ENCODE measurements around the gene ANKMY1.

DNA sequence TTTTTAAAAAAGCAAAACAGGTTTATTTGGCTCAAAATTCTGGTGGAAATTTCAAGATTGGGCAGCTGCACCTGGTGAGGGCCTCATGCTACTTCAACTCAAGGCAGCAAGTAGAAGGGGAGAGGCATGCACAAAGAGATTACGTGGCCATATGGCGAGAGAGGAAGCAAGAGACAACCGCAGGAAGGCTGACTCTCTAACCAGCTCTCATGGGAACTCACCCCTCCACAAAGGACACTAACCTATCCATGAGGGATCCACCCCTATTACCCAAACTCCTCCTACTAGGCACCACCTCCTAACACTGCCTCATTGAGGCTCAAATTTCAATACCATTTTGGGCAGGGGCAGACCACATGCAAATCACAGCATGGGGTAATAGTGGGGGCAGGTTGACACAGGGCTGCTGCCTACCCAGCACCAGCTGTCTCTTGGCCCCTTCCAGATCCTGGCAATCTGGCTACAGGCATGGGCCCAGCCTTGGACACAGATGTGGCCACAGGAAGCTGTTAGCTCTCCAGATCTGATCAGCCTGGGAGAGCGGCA lies 26.8 kb upstream of the ANKMY1 start:
- TF ChIP-seq, protein P1, sequence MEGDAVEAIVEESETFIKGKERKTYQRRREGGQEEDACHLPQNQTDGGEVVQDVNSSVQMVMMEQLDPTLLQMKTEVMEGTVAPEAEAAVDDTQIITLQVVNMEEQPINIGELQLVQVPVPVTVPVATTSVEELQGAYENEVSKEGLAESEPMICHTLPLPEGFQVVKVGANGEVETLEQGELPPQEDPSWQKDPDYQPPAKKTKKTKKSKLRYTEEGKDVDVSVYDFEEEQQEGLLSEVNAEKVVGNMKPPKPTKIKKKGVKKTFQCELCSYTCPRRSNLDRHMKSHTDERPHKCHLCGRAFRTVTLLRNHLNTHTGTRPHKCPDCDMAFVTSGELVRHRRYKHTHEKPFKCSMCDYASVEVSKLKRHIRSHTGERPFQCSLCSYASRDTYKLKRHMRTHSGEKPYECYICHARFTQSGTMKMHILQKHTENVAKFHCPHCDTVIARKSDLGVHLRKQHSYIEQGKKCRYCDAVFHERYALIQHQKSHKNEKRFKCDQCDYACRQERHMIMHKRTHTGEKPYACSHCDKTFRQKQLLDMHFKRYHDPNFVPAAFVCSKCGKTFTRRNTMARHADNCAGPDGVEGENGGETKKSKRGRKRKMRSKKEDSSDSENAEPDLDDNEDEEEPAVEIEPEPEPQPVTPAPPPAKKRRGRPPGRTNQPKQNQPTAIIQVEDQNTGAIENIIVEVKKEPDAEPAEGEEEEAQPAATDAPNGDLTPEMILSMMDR (IDR thresholded peaks at IDR 0.05), result no peak
- TF ChIP-seq EZH2 (IDR thresholded peaks at IDR 0.05; ENCODE audit: borderline replicate concordance, insufficient read depth, low read depth, low read length, poor library complexity, severe bottlenecking), result no peak
